ENCODE data around the gene FOXD4L6. TPM values are rescaled to one million over a fixed set of nuclear protein-coding genes. Genes with fewer than 3 reads are reported as not detected.
"Not testable (repeated sequence)": the region's sequence is repeated elsewhere in the genome, so short reads cannot be mapped to it uniquely, and the experiment has no call there.

Gene FOXD4L6
- total RNA-seq, 1 donor from 2014 or later: not detected

DNA sequence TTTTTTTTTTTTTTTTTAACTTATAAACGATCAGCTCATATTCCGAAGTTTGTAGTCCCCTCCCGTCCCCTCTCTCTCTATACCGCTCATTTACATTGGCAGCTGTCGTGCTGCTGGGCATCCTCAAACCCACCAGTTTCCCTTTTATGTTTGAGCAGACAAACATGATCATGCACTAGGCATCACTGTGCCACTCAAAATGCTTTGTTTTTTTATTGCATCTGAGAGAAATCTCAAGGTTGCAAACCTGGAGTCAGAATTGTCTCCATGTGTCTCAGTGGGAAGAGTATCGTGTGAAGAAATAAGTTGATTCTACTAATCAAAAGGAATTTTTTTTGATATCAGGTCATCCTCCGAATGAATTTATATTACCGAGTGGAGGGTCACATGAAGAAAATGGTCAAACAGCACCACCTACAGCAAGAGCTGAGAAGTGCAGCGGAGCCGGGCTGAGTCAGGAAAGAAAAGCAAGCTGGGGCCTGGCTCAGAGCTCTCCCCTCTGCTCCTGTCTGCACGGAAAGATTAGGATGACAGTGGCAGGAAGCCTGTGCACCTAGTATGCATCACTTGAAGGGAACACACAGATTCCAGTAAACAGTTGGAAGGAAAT is 39.9 kb downstream of the FOXD4L6 start:
- DNase-seq; intact Hi-C loops (cut with DNase I): not testable (repeated sequence)

GRCh38 chr9:41087929-41088328 is 40.6 kb downstream of the FOXD4L6 start:
- H3K36me3 ChIP-seq; H3K4me1 ChIP-seq; H3K27ac ChIP-seq; DNase-seq; H3K9me3 ChIP-seq; H3K4me3 ChIP-seq; ATAC-seq; intact Hi-C loops (cut with DNase I); H3K27me3 ChIP-seq: not testable (repeated sequence)

More for the DNA sequence above, 39.9 kb downstream of the FOXD4L6 start:
- H3K4me3 ChIP-seq, H3K36me3 ChIP-seq, H3K27me3 ChIP-seq, H3K27ac ChIP-seq, H3K4me1 ChIP-seq, H3K9me3 ChIP-seq: not testable (repeated sequence)
- peak; percentile 51 for TF ChIP-seq CTCF (IDR thresholded peaks at IDR 0.05)
- peak; percentile 94 for ATAC-seq

GRCh38 chr9:41087157-41087780 is 41.2 kb downstream of the FOXD4L6 start:
- H3K4me1 ChIP-seq; H3K36me3 ChIP-seq; H3K9me3 ChIP-seq; DNase-seq; H3K27ac ChIP-seq; H3K4me3 ChIP-seq; H3K27me3 ChIP-seq; intact Hi-C loops (cut with DNase I): not testable (repeated sequence)
- ATAC-seq: peak; percentile 14

DNA sequence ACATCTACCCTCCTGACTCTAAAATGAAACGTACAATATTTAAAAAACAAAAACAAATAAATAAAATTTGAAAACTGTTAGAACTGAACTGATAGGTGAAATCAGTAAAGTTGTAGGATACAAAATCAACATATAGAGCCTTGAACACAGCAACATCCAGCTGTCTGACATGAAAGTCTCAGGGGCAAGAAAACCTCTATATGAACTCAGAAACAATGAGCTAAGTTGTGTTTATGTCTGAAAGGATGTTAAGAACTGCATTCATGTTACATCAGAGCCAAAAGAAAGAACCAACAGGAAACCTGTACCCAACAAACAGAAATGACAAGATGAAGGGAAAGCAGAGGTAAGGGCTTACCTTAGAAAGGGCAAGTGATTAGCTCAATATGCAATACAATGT is 41.8 kb downstream of the FOXD4L6 start:
- intact Hi-C loops (cut with DNase I); DNase-seq; H3K36me3 ChIP-seq; H3K4me3 ChIP-seq; H3K9me3 ChIP-seq; H3K4me1 ChIP-seq; H3K27me3 ChIP-seq; ATAC-seq; H3K27ac ChIP-seq: not testable (repeated sequence)

DNA sequence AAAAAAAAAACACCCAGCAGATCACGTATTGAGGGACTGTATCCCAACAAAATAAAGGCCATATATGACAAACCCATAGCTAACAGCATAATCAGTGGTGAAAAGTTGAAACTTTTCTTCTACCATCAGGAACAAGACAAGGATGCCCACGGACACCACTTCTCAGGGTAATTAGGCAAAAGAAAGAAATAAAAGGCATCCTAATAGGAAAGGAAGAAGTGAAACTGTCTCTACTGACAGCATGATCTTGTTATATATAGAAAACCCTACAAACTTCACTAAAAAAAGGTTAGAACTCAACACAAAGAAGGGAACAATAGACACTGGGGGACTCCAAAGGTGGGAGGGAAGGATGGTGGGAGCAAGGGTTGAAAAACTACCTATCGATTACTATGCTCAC is 42.3 kb downstream of the FOXD4L6 start:
- H3K36me3 ChIP-seq; DNase-seq; H3K27me3 ChIP-seq; H3K9me3 ChIP-seq; ATAC-seq; H3K27ac ChIP-seq; H3K4me1 ChIP-seq; intact Hi-C loops (cut with DNase I); H3K4me3 ChIP-seq: not testable (repeated sequence)

DNA sequence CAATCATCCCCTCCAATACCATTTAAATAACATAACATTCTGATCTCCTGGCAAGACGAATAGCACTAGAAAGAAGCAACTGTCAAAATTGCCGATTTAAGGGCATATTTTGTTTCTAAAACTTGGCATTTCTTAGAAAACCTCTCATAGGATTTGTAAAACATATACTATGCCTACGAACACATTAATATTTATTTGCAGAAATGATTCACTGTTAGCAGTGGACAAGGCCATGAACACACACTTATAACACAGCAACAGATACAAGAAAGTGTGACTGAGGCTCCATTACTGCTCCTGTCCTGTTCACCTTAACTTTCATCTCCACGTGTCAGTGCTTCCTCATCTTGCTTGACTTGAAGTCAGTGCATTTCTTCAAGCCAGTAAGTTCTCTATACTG is 46.1 kb downstream of the FOXD4L6 start:
- ATAC-seq; H3K27me3 ChIP-seq; intact Hi-C loops (cut with DNase I); H3K27ac ChIP-seq; H3K36me3 ChIP-seq; H3K4me3 ChIP-seq; DNase-seq; H3K9me3 ChIP-seq; H3K4me1 ChIP-seq: not testable (repeated sequence)

DNA sequence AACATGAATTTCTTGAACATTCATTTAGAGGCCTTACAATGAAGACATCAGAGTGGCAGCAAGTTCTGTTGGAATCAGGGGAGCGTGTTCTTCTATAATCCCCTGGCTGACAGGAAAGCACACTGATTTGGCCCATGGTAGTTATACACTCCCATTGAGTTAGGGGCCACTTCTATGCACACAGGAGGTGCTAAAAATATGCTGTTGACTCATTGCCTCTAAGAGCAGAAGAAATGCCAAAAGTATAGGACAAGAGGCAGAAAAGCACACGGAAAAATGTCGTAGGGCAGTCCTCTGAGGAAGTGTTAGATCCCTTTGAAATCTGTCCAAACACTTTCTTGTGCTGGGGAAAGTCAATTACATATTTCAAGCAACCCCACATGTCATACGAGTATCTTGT is 49.0 kb downstream of the FOXD4L6 start:
- H3K27me3 ChIP-seq; DNase-seq; intact Hi-C loops (cut with DNase I); H3K36me3 ChIP-seq; H3K9me3 ChIP-seq; H3K27ac ChIP-seq; H3K4me1 ChIP-seq; H3K4me3 ChIP-seq: not testable (repeated sequence)
- ATAC-seq: peak; percentile 72

DNA sequence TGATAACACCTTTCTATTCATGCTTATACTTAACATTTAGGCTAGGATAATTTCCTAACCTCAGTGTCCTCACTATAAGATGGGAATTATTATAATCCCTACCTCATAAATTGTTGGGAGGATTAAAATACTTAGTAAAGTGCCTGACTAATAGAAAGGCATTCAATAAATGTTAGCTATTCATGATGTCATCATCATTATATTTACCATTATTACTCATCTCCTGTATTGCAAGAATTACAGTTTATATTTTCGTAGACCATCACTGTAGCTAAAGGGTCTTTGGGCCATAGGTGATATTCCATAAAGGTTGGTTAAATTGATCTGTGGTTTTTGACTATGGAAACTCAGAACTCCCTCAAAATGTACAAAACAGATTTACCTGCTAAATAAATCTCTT is 50.9 kb downstream of the FOXD4L6 start:
- H3K27ac ChIP-seq; H3K4me1 ChIP-seq; DNase-seq; ATAC-seq; H3K36me3 ChIP-seq; intact Hi-C loops (cut with DNase I); H3K4me3 ChIP-seq; H3K9me3 ChIP-seq: not testable (repeated sequence)
- peaks cover 12% of the 10 kb centered on the region for H3K27me3 ChIP-seq

Other genes starting within 250 kb of the FOXD4L6 start
- gene ZNG1F, start 60.6 kb upstream of the FOXD4L6 start, total RNA-seq: 9.3 TPM

Measured in upper lobe of right lung (tissue), 1 donor.